Left lung (tissue), 10 donors: ENCODE results near the gene TMEM117. TPM values are rescaled to one million over a fixed set of nuclear protein-coding genes. Genes with fewer than 3 reads are reported as not detected.

Experiments used
- ATAC-seq: fragments of 200-7000 bp; cut with Tn5 transposase; one replicate; pipeline ENCODE4 v1.9.1; 2020; ENCODE audit warnings: moderate library complexity
- DNase-seq, 4 donors: peaks; one replicate each; pipeline ENCODE4 v3.0.0-alpha.2; 2013 to 2020
- H3K27ac ChIP-seq, 2 donors: fragments of 200-600 bp; sonication (generic) in 1 of 2; one replicate each; pipeline versions ENCODE4 v1.5.0 to v1.8.0; 2020 to 2021
- H3K27me3 ChIP-seq, 2 donors: fragments of 200-600 bp; sonication (generic) in 1 of 2; one replicate each; pipeline versions ENCODE4 v1.5.0 to v1.8.0; 2020 to 2021
- H3K36me3 ChIP-seq, 2 donors: fragments of 200-600 bp; sonication (generic) in 1 of 2; one replicate each; pipeline versions ENCODE4 v1.5.0 to v1.8.0; 2020 to 2021
- H3K4me1 ChIP-seq, 2 donors: fragments of 200-600 bp; one replicate each; pipeline ENCODE4 v1.8.0; 2021
- H3K4me3 ChIP-seq, 2 donors: fragments of 200-600 bp; sonication (generic) in 1 of 2; one replicate each; pipeline versions ENCODE4 v1.5.0 to v1.8.0; 2020 to 2021; ENCODE audit warnings: mild to moderate bottlenecking in 1 of 2
- H3K9me3 ChIP-seq, 2 donors: fragments of 200-600 bp; sonication (generic) in 1 of 2; one replicate each; pipeline versions ENCODE4 v1.5.0 to v1.8.0; 2020 to 2021
- CTCF ChIP-seq, 2 donors: fragments of 200-600 bp; sonication (generic) in 1 of 2; IDR thresholded peaks; one replicate each; pipeline versions ENCODE4 v1.5.0 to v1.8.0; 2021; ENCODE audit warnings: antibody characterized with exemption in 2 of 2
- intact Hi-C, 2 donors: fragments of 100-400 bp; cut with DNase I; formaldehyde crosslinking; loops; one replicate each; pipeline versions ENCODE4 v1.11.2 to v1.14.2; 2022
- polyA plus RNA-seq, 6 donors: library from polyadenylated mRNA; unstranded; fragments of 120-200 nt; gene quantifications; one replicate each; pipeline ENCODE4 v1.2.1, GENCODE V29; 2013; ENCODE audit not compliant: insufficient read length in 6 of 6
- total RNA-seq, 2 donors: library from RNA; stranded (reverse); fragmentation: NEBNext Ultra II Directional; extraction: Animal tissue kit (Norgen Biotek cat#: 25700); gene quantifications; one replicate each; pipeline ENCODE4 v1.2.1, GENCODE V29; 2021
- donor health status: DM: no; HTN: yes; CAD: no.
- donor health status: DM: no; HTN: no; CAD: no.

The TMEM117 gene
- total and polyA plus RNA-seq, 8 donors = 3.9 to 7.9 (median 6.7) TPM

GRCh38 chr12:44000309-44000952 is 164.6 kb downstream of the TMEM117 start:
- Histone ChIP-seq H3K27ac (no peak overlapping the region), H3K27me3 (no peaks in the 10 kb centered on the region), H3K36me3 (no peaks in the 10 kb centered on the region), H3K9me3 (no peaks in the 10 kb centered on the region), H3K4me3 (no peak overlapping the region), H3K4me1 (no peaks in the 10 kb centered on the region)
- TF ChIP-seq CTCF (IDR thresholded peaks at IDR 0.05) = peak; percentile 24 to 53
- ATAC-seq (peak; percentile 83), DNase-seq (peak in 1 of 4 donors; percentile 9)
- intact Hi-C loops = no loop called here

GRCh38 chr12:44002607-44003006 is 166.7 kb downstream of the TMEM117 start:
- DNase-seq (no peak), ATAC-seq (no peak)
- Histone ChIP-seq H3K4me1 (no peaks in the 10 kb centered on the region), H3K4me3 (no peak overlapping the region), H3K36me3 (no peaks in the 10 kb centered on the region), H3K27ac (no peak overlapping the region), H3K9me3 (peaks cover 0 to 2% of the 10 kb centered on the region in 2 donors), H3K27me3 (no peaks in the 10 kb centered on the region)
- no peak for TF ChIP-seq CTCF (IDR thresholded peaks at IDR 0.05)
- intact Hi-C loops = no loop called here

- no peak overlapping the region for H3K4me3 ChIP-seq
- H3K4me1 ChIP-seq = no peaks in the 10 kb centered on the region
- DNase-seq = no peak
- no peaks in the 10 kb centered on the region for H3K27me3 ChIP-seq
- ATAC-seq = no peak
- H3K36me3 ChIP-seq = no peaks in the 10 kb centered on the region
- peaks cover 0 to 13% of the 10 kb centered on the region in 2 donors for H3K9me3 ChIP-seq
- intact Hi-C loops = no loop called here
- TF ChIP-seq CTCF (IDR thresholded peaks at IDR 0.05) = no peak
- no peak overlapping the region for H3K27ac ChIP-seq
These were observed 167.8 kb downstream of the TMEM117 start for GRCh38 chr12:44003721-44004120.

- Histone ChIP-seq H3K36me3 (no peaks in the 10 kb centered on the region), H3K9me3 (no peaks in the 10 kb centered on the region), H3K4me1 (no peaks in the 10 kb centered on the region), H3K27ac (no peak overlapping the region), H3K27me3 (no peaks in the 10 kb centered on the region), H3K4me3 (no peak overlapping the region)
- peak; percentile 17 to 39 for TF ChIP-seq CTCF (IDR thresholded peaks at IDR 0.05)
- intact Hi-C loops = no loop called here
- DNase-seq (peak in 2 of 4 donors; percentile 42 to 60), ATAC-seq (peak; percentile 75)
These were observed 179.6 kb downstream of the TMEM117 start for GRCh38 chr12:44015333-44015941.

- Histone ChIP-seq H3K27me3 (no peaks in the 10 kb centered on the region), H3K36me3 (no peaks in the 10 kb centered on the region), H3K27ac (no peak overlapping the region), H3K9me3 (no peaks in the 10 kb centered on the region), H3K4me1 (no peaks in the 10 kb centered on the region), H3K4me3 (no peak overlapping the region)
- ATAC-seq (no peak), DNase-seq (no peak)
- no peak for TF ChIP-seq CTCF (IDR thresholded peaks at IDR 0.05)
- intact Hi-C loops = no loop called here
These were observed 181.3 kb downstream of the TMEM117 start for GRCh38 chr12:44017216-44017615.
